ENCODE data around the gene RALGAPB.

Gene RALGAPB

DNA sequence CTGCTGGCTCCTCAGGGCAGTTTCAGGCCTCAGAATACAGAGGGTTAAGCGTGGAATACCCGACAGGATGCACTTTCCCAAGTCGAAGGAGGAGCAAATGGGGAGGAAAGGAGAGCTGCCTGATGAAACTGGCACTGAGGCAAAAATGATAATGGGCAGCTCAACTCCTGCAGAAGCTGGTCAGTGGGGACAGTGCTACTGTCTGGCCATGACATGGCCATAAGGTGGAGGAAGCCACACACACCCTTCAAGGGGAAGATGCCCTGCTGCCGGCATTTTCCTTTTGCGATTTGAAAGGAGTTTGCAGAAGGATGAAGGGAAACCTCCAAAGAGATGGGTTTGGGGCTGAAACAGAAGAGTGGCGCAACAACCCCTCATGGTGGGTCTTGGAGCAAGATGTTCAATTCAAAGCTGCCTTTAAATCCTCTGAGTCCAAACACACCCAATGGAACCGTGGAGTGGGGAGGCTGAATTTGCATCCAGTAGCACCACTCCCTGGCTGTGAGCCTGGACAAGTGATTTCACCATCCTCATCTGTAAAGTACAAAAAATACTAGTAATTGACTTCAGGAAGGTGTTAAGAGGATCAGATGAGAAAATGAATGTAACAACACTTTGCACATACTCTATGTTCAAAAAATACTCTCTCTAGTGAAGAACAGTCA lies 111.6 kb downstream of the RALGAPB start:
- no peaks in the 10 kb centered on the region for H3K27me3 ChIP-seq (ENCODE audit: low read length)
- no peaks in the 10 kb centered on the region for H3K9me3 ChIP-seq (ENCODE audit: insufficient read depth, low read length)
- no peak overlapping the region for H2AFZ ChIP-seq (ENCODE audit: low read depth, low read length, severe bottlenecking)
- H3K9me2 ChIP-seq (replicated peaks; ENCODE audit: insufficient read depth, low read length) = no peaks in the 10 kb centered on the region
- no peaks in the 10 kb centered on the region for H4K20me1 ChIP-seq (ENCODE audit: low read depth, low read length)
- H3K4me2 ChIP-seq (ENCODE audit: low read depth, low read length, poor library complexity, severe bottlenecking) = no peak overlapping the region
- no peak overlapping the region for H3K9ac ChIP-seq (ENCODE audit: low read length)
- no peak overlapping the region for H3K4me3 ChIP-seq (ENCODE audit: insufficient read depth, low read length, poor library complexity, severe bottlenecking)
- H3K36me3 ChIP-seq (ENCODE audit: low read length) = no peaks in the 10 kb centered on the region
- no peak overlapping the region for H3K27ac ChIP-seq (ENCODE audit: low read depth, low read length)
- TF ChIP-seq, protein P1, sequence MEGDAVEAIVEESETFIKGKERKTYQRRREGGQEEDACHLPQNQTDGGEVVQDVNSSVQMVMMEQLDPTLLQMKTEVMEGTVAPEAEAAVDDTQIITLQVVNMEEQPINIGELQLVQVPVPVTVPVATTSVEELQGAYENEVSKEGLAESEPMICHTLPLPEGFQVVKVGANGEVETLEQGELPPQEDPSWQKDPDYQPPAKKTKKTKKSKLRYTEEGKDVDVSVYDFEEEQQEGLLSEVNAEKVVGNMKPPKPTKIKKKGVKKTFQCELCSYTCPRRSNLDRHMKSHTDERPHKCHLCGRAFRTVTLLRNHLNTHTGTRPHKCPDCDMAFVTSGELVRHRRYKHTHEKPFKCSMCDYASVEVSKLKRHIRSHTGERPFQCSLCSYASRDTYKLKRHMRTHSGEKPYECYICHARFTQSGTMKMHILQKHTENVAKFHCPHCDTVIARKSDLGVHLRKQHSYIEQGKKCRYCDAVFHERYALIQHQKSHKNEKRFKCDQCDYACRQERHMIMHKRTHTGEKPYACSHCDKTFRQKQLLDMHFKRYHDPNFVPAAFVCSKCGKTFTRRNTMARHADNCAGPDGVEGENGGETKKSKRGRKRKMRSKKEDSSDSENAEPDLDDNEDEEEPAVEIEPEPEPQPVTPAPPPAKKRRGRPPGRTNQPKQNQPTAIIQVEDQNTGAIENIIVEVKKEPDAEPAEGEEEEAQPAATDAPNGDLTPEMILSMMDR (IDR thresholded peaks at IDR 0.05; ENCODE audit: insufficient read depth, low read length, poor library complexity, severe bottlenecking) = no peak
- no peaks in the 10 kb centered on the region for H3K79me2 ChIP-seq (ENCODE audit: insufficient read depth, low read length)
- no peaks in the 10 kb centered on the region for H3F3A ChIP-seq (ENCODE audit: insufficient read depth)

DNA sequence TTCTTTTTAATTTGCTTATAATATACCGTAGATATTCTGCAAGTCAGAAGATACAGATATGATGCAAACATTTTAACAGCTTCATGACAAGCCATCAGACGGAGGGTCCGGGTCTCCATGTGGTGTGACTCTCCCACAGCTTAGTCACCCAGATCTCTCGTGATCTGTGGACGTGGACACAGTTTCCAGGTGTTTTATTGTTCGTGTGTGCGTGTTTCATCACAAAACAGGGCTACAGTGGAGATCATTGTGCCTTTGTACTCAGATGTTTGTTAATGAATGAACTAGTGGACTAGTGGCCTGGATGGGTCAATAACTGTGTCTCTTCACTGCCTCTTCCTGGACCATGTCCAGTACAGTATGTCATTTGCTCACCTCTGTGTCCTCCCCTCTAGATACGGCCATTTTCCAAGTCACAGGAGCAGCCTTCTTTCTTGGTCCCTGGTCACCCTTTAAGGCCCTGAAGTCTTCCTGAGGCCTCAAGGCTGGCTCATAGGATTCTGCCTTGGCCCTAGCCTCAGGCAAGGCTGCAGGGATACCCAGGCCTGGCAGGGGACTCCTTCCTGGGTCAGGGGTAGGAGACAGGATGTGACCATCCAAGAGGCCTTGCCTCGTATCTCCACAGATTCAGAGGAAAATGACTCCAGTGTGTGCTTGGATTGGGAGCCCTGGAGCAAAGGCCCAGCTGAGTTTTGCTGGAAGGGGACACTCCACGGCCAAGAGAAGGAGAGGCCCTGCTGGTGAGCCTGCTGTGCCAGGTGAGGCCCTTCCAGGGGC lies 112.9 kb downstream of the RALGAPB start:
- Histone ChIP-seq H3K36me3 (ENCODE audit: low read length) (no peaks in the 10 kb centered on the region), H3K27me3 (ENCODE audit: low read length) (no peaks in the 10 kb centered on the region), H3K9me3 (ENCODE audit: insufficient read depth, low read length) (no peaks in the 10 kb centered on the region), H3K4me2 (ENCODE audit: low read depth, low read length, poor library complexity, severe bottlenecking) (no peak overlapping the region), H3K79me2 (ENCODE audit: insufficient read depth, low read length) (no peaks in the 10 kb centered on the region), H3K9ac (ENCODE audit: low read length) (no peak overlapping the region), H3K4me3 (ENCODE audit: insufficient read depth, low read length, poor library complexity, severe bottlenecking) (no peak overlapping the region), H3K9me2 (replicated peaks; ENCODE audit: insufficient read depth, low read length) (no peaks in the 10 kb centered on the region), H3K27ac (ENCODE audit: low read depth, low read length) (no peak overlapping the region), H2AFZ (ENCODE audit: low read depth, low read length, severe bottlenecking) (no peak overlapping the region), H4K20me1 (ENCODE audit: low read depth, low read length) (no peaks in the 10 kb centered on the region), H3F3A (ENCODE audit: insufficient read depth) (no peaks in the 10 kb centered on the region)
- TF ChIP-seq, protein P1 (IDR thresholded peaks at IDR 0.05; ENCODE audit: insufficient read depth, low read length, poor library complexity, severe bottlenecking) = no peak
- no peak for TF ChIP-seq EZH2phosphoT487 (conservative IDR thresholded peaks at IDR 0.05; ENCODE audit: low read length)

DNA sequence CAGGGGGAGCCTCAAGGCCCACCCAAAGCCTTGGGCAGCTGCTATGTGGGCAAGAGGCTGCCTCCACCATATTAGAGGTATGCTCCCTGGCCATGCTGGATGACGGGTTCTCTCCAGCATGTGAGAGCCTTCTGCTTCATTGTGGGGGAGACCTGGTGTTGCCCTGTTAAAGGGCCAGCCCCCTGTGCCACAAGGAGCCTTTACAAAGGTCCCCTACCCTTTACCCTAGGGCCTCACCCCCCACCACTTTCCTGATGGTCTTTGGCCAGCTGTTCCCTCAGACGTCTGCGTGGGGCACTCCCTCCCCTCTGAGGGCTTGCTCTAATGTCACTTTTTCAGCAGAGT lies 113.5 kb downstream of the RALGAPB start:
- Histone ChIP-seq H3K4me2 (ENCODE audit: low read depth, low read length, poor library complexity, severe bottlenecking) (no peak overlapping the region), H4K20me1 (ENCODE audit: low read depth, low read length) (no peaks in the 10 kb centered on the region), H3K79me2 (ENCODE audit: insufficient read depth, low read length) (no peaks in the 10 kb centered on the region), H3K27me3 (ENCODE audit: low read length) (no peaks in the 10 kb centered on the region), H3K27ac (ENCODE audit: low read depth, low read length) (no peak overlapping the region), H3K9ac (ENCODE audit: low read length) (no peak overlapping the region), H3K4me3 (ENCODE audit: insufficient read depth, low read length, poor library complexity, severe bottlenecking) (no peak overlapping the region), H2AFZ (ENCODE audit: low read depth, low read length, severe bottlenecking) (no peak overlapping the region), H3K36me3 (ENCODE audit: low read length) (no peaks in the 10 kb centered on the region), H3F3A (ENCODE audit: insufficient read depth) (no peaks in the 10 kb centered on the region), H3K9me2 (replicated peaks; ENCODE audit: insufficient read depth, low read length) (no peaks in the 10 kb centered on the region), H3K9me3 (ENCODE audit: insufficient read depth, low read length) (no peaks in the 10 kb centered on the region)
- no peak for TF ChIP-seq EZH2phosphoT487 (conservative IDR thresholded peaks at IDR 0.05; ENCODE audit: low read length)
- TF ChIP-seq, protein P1 (IDR thresholded peaks at IDR 0.05; ENCODE audit: insufficient read depth, low read length, poor library complexity, severe bottlenecking) = no peak
